ENCODE data around the gene DDX10.

Gene DDX10

GRCh38 chr11:108913204-108913603, 248.3 kb downstream of the DDX10 start:
- Mint-ChIP-seq H3K27ac (no peak overlapping the region), H3K9me3 (ENCODE audit: low read depth) (no peaks in the 10 kb centered on the region), H3K27me3 (no peaks in the 10 kb centered on the region), H3K4me3 (no peak overlapping the region), H3K36me3 (peaks cover 22% of the 10 kb centered on the region), H3K4me1 (ENCODE audit: low read depth) (no peaks in the 10 kb centered on the region)

- no peak overlapping the region for H3K27ac Mint-ChIP-seq
- H3K9me3 Mint-ChIP-seq (ENCODE audit: low read depth), result no peaks in the 10 kb centered on the region
- H3K4me1 Mint-ChIP-seq (ENCODE audit: low read depth), result no peaks in the 10 kb centered on the region
- H3K4me3 Mint-ChIP-seq, result no peak overlapping the region
- no peaks in the 10 kb centered on the region for H3K27me3 Mint-ChIP-seq
- peaks cover 23% of the 10 kb centered on the region for H3K36me3 Mint-ChIP-seq
These were observed 249.3 kb downstream of the DDX10 start for GRCh38 chr11:108914211-108914610.

GRCh38 chr11:108914981-108915380, 250.1 kb downstream of the DDX10 start:
- Mint-ChIP-seq H3K4me1 (ENCODE audit: low read depth) (no peaks in the 10 kb centered on the region), H3K36me3 (peaks cover 23% of the 10 kb centered on the region), H3K27me3 (no peaks in the 10 kb centered on the region), H3K27ac (no peak overlapping the region), H3K4me3 (no peak overlapping the region), H3K9me3 (ENCODE audit: low read depth) (no peaks in the 10 kb centered on the region)

GRCh38 chr11:108915666-108916065, 250.8 kb downstream of the DDX10 start:
- Mint-ChIP-seq H3K4me3 (no peak overlapping the region), H3K4me1 (ENCODE audit: low read depth) (no peaks in the 10 kb centered on the region), H3K9me3 (ENCODE audit: low read depth) (no peaks in the 10 kb centered on the region), H3K27me3 (no peaks in the 10 kb centered on the region), H3K36me3 (peaks cover 26% of the 10 kb centered on the region), H3K27ac (no peak overlapping the region)

GRCh38 chr11:108916290-108916689, 251.4 kb downstream of the DDX10 start:
- Mint-ChIP-seq H3K36me3 (peaks cover 24% of the 10 kb centered on the region), H3K27me3 (no peaks in the 10 kb centered on the region), H3K9me3 (ENCODE audit: low read depth) (no peaks in the 10 kb centered on the region), H3K27ac (no peak overlapping the region), H3K4me3 (no peak overlapping the region), H3K4me1 (ENCODE audit: low read depth) (no peaks in the 10 kb centered on the region)

GRCh38 chr11:108916935-108917334, 252.1 kb downstream of the DDX10 start:
- no peaks in the 10 kb centered on the region for H3K4me1 Mint-ChIP-seq (ENCODE audit: low read depth)
- H3K9me3 Mint-ChIP-seq (ENCODE audit: low read depth), result no peaks in the 10 kb centered on the region
- peaks cover 24% of the 10 kb centered on the region for H3K36me3 Mint-ChIP-seq
- H3K4me3 Mint-ChIP-seq, result no peak overlapping the region
- H3K27ac Mint-ChIP-seq, result no peak overlapping the region
- H3K27me3 Mint-ChIP-seq, result no peaks in the 10 kb centered on the region

- H3K27me3 Mint-ChIP-seq, result no peaks in the 10 kb centered on the region
- H3K9me3 Mint-ChIP-seq (ENCODE audit: low read depth), result no peaks in the 10 kb centered on the region
- H3K4me1 Mint-ChIP-seq (ENCODE audit: low read depth), result no peaks in the 10 kb centered on the region
- H3K36me3 Mint-ChIP-seq, result peaks cover 32% of the 10 kb centered on the region
- H3K27ac Mint-ChIP-seq, result no peak overlapping the region
- no peak overlapping the region for H3K4me3 Mint-ChIP-seq
These were observed 256.3 kb downstream of the DDX10 start for GRCh38 chr11:108921211-108921610.

GRCh38 chr11:108922241-108922640, 257.4 kb downstream of the DDX10 start:
- Mint-ChIP-seq H3K36me3 (peaks cover 32% of the 10 kb centered on the region), H3K4me3 (no peak overlapping the region), H3K27ac (no peak overlapping the region), H3K9me3 (ENCODE audit: low read depth) (no peaks in the 10 kb centered on the region), H3K4me1 (ENCODE audit: low read depth) (no peaks in the 10 kb centered on the region), H3K27me3 (no peaks in the 10 kb centered on the region)

- Mint-ChIP-seq H3K27ac (no peak overlapping the region), H3K4me3 (no peak overlapping the region), H3K36me3 (peaks cover 33% of the 10 kb centered on the region), H3K27me3 (no peaks in the 10 kb centered on the region), H3K4me1 (ENCODE audit: low read depth) (no peaks in the 10 kb centered on the region), H3K9me3 (ENCODE audit: low read depth) (no peaks in the 10 kb centered on the region)
These were observed 258.5 kb downstream of the DDX10 start for GRCh38 chr11:108923413-108923812.

- no peak overlapping the region for H3K4me3 Mint-ChIP-seq
- no peak overlapping the region for H3K27ac Mint-ChIP-seq
- no peaks in the 10 kb centered on the region for H3K9me3 Mint-ChIP-seq (ENCODE audit: low read depth)
- peaks cover 26% of the 10 kb centered on the region for H3K36me3 Mint-ChIP-seq
- no peaks in the 10 kb centered on the region for H3K4me1 Mint-ChIP-seq (ENCODE audit: low read depth)
- no peaks in the 10 kb centered on the region for H3K27me3 Mint-ChIP-seq
These were observed 261.4 kb downstream of the DDX10 start for GRCh38 chr11:108926171-108926840.

GRCh38 chr11:108926841-108927577, 262.1 kb downstream of the DDX10 start:
- Mint-ChIP-seq H3K36me3 (peaks cover 26% of the 10 kb centered on the region), H3K27me3 (no peaks in the 10 kb centered on the region), H3K9me3 (ENCODE audit: low read depth) (no peaks in the 10 kb centered on the region), H3K27ac (no peak overlapping the region), H3K4me1 (ENCODE audit: low read depth) (no peaks in the 10 kb centered on the region), H3K4me3 (no peak overlapping the region)

- no peaks in the 10 kb centered on the region for H3K4me1 Mint-ChIP-seq (ENCODE audit: low read depth)
- peaks cover 29% of the 10 kb centered on the region for H3K36me3 Mint-ChIP-seq
These were observed 263.1 kb downstream of the DDX10 start for GRCh38 chr11:108927791-108928545.

GRCh38 chr11:108929241-108929640, 264.4 kb downstream of the DDX10 start:
- H3K4me3 Mint-ChIP-seq, result no peak overlapping the region
- no peaks in the 10 kb centered on the region for H3K4me1 Mint-ChIP-seq (ENCODE audit: low read depth)
- no peaks in the 10 kb centered on the region for H3K27me3 Mint-ChIP-seq
- peaks cover 28% of the 10 kb centered on the region for H3K36me3 Mint-ChIP-seq
- no peaks in the 10 kb centered on the region for H3K9me3 Mint-ChIP-seq (ENCODE audit: low read depth)
- H3K27ac Mint-ChIP-seq, result no peak overlapping the region

More at GRCh38 chr11:108927791-108928545, 263.1 kb downstream of the DDX10 start:
- H3K9me3 Mint-ChIP-seq (ENCODE audit: low read depth), result no peaks in the 10 kb centered on the region
- no peak overlapping the region for H3K27ac Mint-ChIP-seq
- H3K4me3 Mint-ChIP-seq, result no peak overlapping the region
- no peaks in the 10 kb centered on the region for H3K27me3 Mint-ChIP-seq

GRCh38 chr11:108931168-108931567, 266.3 kb downstream of the DDX10 start:
- no peak overlapping the region for H3K4me3 Mint-ChIP-seq
- H3K36me3 Mint-ChIP-seq, result peaks cover 24% of the 10 kb centered on the region
- no peaks in the 10 kb centered on the region for H3K27me3 Mint-ChIP-seq
- H3K4me1 Mint-ChIP-seq (ENCODE audit: low read depth), result no peaks in the 10 kb centered on the region
- H3K27ac Mint-ChIP-seq, result no peak overlapping the region
- no peaks in the 10 kb centered on the region for H3K9me3 Mint-ChIP-seq (ENCODE audit: low read depth)

GRCh38 chr11:108933630-108934029, 268.8 kb downstream of the DDX10 start:
- Mint-ChIP-seq H3K4me1 (ENCODE audit: low read depth) (no peaks in the 10 kb centered on the region), H3K9me3 (ENCODE audit: low read depth) (no peaks in the 10 kb centered on the region), H3K36me3 (peaks cover 13% of the 10 kb centered on the region), H3K4me3 (no peak overlapping the region), H3K27me3 (no peaks in the 10 kb centered on the region), H3K27ac (no peak overlapping the region)

Data from activated naive CD8-positive, alpha-beta T cell (primary cell).